Cardiac ventricle fibroblast (primary cell): Measurements from ENCODE around the gene MAOA. TPM values are rescaled to one million over a fixed set of nuclear protein-coding genes. Genes with fewer than 3 reads are reported as not detected.

Experiments
- total RNA-seq: library from RNA; depleted of rRNA; stranded (reverse); fragments of >200 nt; gene quantifications from 2 replicates; pipeline ENCODE4 v1.2.3, GENCODE V29; 2015

MAOA gene
- total RNA-seq = 106 and 121 TPM in 2 replicates

DNA sequence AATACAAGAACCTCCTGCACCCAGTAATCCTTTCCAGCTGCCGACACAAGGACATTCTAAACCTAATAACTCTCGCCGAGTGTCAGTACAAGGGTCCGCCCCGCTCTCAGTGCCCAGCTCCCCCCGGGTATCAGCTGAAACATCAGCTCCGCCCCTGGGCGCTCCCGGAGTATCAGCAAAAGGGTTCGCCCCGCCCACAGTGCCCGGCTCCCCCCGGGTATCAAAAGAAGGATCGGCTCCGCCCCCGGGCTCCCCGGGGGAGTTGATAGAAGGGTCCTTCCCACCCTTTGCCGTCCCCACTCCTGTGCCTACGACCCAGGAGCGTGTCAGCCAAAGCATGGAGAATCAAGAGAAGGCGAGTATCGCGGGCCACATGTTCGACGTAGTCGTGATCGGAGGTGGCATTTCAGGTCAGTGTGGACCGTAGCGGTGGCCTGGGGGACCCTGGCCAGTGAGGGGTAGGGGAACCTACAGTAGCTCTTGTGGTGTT, at the start of gene MAOA:
Gene MAOA, plus strand, starts transcription at position 295 of the 490 bp plus-strand sequence. Its CDS starts 43 bp downstream, at position 338.

Other genes with a start within 250 kb of the MAOA start
- gene MAOB, start 226.2 kb downstream of the MAOA start, total RNA-seq = 2.2 and 3.4 TPM in 2 replicates